Endodermal cell (in vitro differentiated cells): ENCODE measurements around the gene SLC51A. TPM values are rescaled to one million over a fixed set of nuclear protein-coding genes. Genes with fewer than 3 reads are reported as not detected.
"Not testable (repeated sequence)": the region's sequence is repeated elsewhere in the genome, so short reads cannot be mapped to it uniquely, and the experiment has no call there.

ENCODE experiments used
- DNase-seq: peaks from one replicate; pipeline ENCODE4 v3.0.0-alpha.2; 2017
- H3K27ac ChIP-seq: 2 replicates; pipeline ENCODE4 v1.5.1; 2013; ENCODE audit warnings: mild to moderate bottlenecking, low read depth, low read length, moderate library complexity
- H3K27me3 ChIP-seq: 2 replicates; pipeline ENCODE4 v1.6.1; 2013; ENCODE audit warnings: mild to moderate bottlenecking, low read length, moderate library complexity; ENCODE audit not compliant: insufficient read depth, control insufficient read depth, poor library complexity, severe bottlenecking
- H3K36me3 ChIP-seq: 2 replicates; pipeline ENCODE4 v1.7.0; 2013; ENCODE audit warnings: mild to moderate bottlenecking, low read length, moderate library complexity; ENCODE audit not compliant: control insufficient read depth, insufficient read depth
- H3K4me1 ChIP-seq: one replicate; pipeline ENCODE4 v1.7.0; 2013; ENCODE audit warnings: low read length; ENCODE audit not compliant: control insufficient read depth, insufficient read depth
- H3K4me3 ChIP-seq: 2 replicates; pipeline ENCODE4 v1.5.1; 2013; ENCODE audit warnings: mild to moderate bottlenecking, low read length, moderate library complexity
- H3K9ac ChIP-seq: 2 replicates; pipeline ENCODE4 v1.6.1; 2013; ENCODE audit warnings: mild to moderate bottlenecking, low read length, moderate library complexity; ENCODE audit not compliant: poor library complexity, severe bottlenecking; ENCODE audit errors: extremely low read depth
- H3K9me3 ChIP-seq: 2 replicates; pipeline ENCODE4 v1.6.1; 2013; ENCODE audit warnings: mild to moderate bottlenecking, low read length, moderate library complexity; ENCODE audit not compliant: control insufficient read depth
- H3K27ac Mint-ChIP-seq: 2 replicates; pipeline ENCODE4 v1.8.0; 2020; ENCODE audit warnings: mixed read lengths
- H3K27me3 Mint-ChIP-seq: 2 replicates; pipeline ENCODE4 v1.8.0; 2021; ENCODE audit warnings: mild to moderate bottlenecking, mixed read lengths; ENCODE audit not compliant: insufficient read depth
- H3K36me3 Mint-ChIP-seq: 2 replicates; pipeline ENCODE4 v1.8.0; 2020; ENCODE audit warnings: low read depth, mixed read lengths
- H3K4me1 Mint-ChIP-seq: 2 replicates; pipeline ENCODE4 v1.8.0; 2020; ENCODE audit warnings: mixed read lengths
- H3K4me3 Mint-ChIP-seq: 2 replicates; pipeline ENCODE4 v1.8.0; 2020; ENCODE audit warnings: mild to moderate bottlenecking, moderate library complexity, mixed read lengths
- H3K9me3 Mint-ChIP-seq: 2 replicates; pipeline ENCODE4 v1.8.0; 2020; ENCODE audit warnings: mild to moderate bottlenecking, mixed read lengths
- WGBS, 2 experiments: methylation state at CpG; one replicate each; pipeline versions ENCODE4 v1.1.5 to v1.1.7; 2013; ENCODE audit warnings: missing lambda C conversion rate in 2 of 2, mixed read lengths in 1 of 2; ENCODE audit not compliant: insufficient coverage in 1 of 2, insufficient read length in 1 of 2; 5-methylcytosine and 5-hydroxymethylcytosine counted together
- total RNA-seq, 2 donors: library from RNA; stranded (reverse); fragmentation: NEBNext Ultra II Directional in 1 of 2; extraction: Animal tissue kit (Norgen Biotek cat#: 25700) in 1 of 2; gene quantifications; 2 replicates in 1 of 2; 3 replicates in 1 of 2; pipeline ENCODE4 v1.2.1, GENCODE V29; 2021
- TF ChIP-seq, protein P1 (sequence below): fragments of 200-600 bp; sonication (generic); conservative IDR thresholded peaks from 2 replicates; pipeline ENCODE4 v1.5.0; 2021; ENCODE audit warnings: antibody characterized with exemption, mild to moderate bottlenecking

The SLC51A gene
- total RNA-seq, 2 donors from 2014 or later, result 1.9 to 2.0 TPM

DNA sequence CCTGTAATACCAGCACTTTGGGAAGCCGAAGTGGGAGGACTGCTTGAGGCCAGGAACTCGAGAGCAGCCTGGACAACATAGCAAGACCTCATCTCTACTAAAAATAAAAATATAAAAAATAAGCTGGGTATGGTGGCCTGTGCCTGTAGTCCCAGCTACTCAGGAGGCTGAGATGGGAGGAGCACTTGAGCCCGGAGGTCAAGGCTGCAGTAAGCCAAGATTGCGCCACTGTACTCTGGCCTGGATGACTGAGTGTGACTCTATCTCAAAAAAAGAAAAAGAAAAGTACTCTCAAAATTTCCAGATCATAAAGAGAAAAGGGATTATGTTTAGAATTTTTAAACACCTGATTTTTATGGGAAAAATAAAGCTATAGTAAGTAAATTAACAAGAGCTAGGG, 24.1 kb downstream of the SLC51A start:
- Histone ChIP-seq H3K9ac (no peak overlapping the region), H3K27ac (no peak overlapping the region), H3K36me3 (peaks cover 64% of the 10 kb centered on the region), H3K4me1 (peaks cover 5% of the 10 kb centered on the region), H3K9me3 (peaks cover 4% of the 10 kb centered on the region), H3K27me3 (no peaks in the 10 kb centered on the region), H3K4me3 (no peak overlapping the region)
- no peaks in the 10 kb centered on the region for H3K27me3 Mint-ChIP-seq
- peaks cover 18% of the 10 kb centered on the region for H3K9me3 Mint-ChIP-seq
- 93% methylated on average over 4 of the region's 4 CpGs; no CpG with 5 or more reads in 1 of the 2 experiments for WGBS, 2 experiments
- H3K4me3 Mint-ChIP-seq, result no peak overlapping the region
- TF ChIP-seq, protein P1, sequence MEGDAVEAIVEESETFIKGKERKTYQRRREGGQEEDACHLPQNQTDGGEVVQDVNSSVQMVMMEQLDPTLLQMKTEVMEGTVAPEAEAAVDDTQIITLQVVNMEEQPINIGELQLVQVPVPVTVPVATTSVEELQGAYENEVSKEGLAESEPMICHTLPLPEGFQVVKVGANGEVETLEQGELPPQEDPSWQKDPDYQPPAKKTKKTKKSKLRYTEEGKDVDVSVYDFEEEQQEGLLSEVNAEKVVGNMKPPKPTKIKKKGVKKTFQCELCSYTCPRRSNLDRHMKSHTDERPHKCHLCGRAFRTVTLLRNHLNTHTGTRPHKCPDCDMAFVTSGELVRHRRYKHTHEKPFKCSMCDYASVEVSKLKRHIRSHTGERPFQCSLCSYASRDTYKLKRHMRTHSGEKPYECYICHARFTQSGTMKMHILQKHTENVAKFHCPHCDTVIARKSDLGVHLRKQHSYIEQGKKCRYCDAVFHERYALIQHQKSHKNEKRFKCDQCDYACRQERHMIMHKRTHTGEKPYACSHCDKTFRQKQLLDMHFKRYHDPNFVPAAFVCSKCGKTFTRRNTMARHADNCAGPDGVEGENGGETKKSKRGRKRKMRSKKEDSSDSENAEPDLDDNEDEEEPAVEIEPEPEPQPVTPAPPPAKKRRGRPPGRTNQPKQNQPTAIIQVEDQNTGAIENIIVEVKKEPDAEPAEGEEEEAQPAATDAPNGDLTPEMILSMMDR, result no peak
- peaks cover 55% of the 10 kb centered on the region for H3K36me3 Mint-ChIP-seq
- no peak for DNase-seq
- H3K4me1 Mint-ChIP-seq, result peaks cover 16% of the 10 kb centered on the region
- no peak overlapping the region for H3K27ac Mint-ChIP-seq

DNA sequence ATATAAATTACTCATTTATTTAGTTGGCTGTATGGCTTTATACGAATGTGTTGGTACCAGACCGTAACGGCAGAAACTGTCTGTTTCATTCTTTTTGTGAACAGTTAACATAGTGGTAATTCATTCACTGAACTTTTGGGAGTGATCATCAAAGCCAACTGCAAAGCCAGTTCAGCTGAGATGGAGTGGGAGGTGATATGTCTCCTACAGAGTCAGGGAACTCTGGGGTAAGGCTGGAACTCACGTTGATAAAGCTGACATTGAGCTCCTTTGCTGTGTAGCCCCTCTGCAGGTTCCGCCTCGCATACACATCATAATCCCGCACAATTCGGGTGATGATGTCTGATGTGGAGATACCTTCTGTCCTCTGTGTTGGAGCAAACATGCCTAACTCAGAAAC, 25.4 kb downstream of the SLC51A start:
- H3K27ac Mint-ChIP-seq, result no peak overlapping the region

DNA sequence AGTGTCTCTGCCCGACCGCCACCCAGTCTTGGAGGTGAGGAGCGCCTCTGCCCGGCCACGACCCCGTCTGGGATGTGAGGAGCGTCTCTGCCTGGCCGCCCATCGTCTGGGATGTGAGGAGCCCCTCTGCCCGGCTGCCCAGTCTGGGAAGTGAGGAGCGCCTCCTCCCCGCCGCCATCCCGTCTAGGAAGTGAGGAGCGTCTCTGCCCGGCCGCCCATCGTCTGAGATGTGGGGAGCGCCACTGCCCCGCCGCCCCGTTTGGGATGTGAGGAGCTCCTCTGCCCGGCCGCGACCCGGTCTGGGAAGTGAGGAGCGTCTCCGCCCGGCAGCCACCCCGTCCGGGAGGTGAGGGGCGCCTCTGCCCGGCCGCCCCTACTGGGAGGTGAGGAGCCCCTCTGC, 27.8 kb downstream of the SLC51A start:
- H3K4me1 Mint-ChIP-seq, H3K4me3 Mint-ChIP-seq, H3K9ac ChIP-seq, DNase-seq, H3K27ac ChIP-seq, H3K27me3 Mint-ChIP-seq, H3K4me3 ChIP-seq, H3K4me1 ChIP-seq, H3K27me3 ChIP-seq, H3K27ac Mint-ChIP-seq, H3K9me3 ChIP-seq: not testable (repeated sequence)
- 98 to 100% methylated on average over 4 to 34 of the region's 34 CpGs for WGBS, 2 experiments
- H3K36me3 ChIP-seq, result peaks cover 61% of the 10 kb centered on the region
- peaks cover 64% of the 10 kb centered on the region for H3K36me3 Mint-ChIP-seq
- peaks cover 19% of the 10 kb centered on the region for H3K9me3 Mint-ChIP-seq

More for the DNA sequence above, 25.4 kb downstream of the SLC51A start:
- Mint-ChIP-seq H3K4me3 (no peak overlapping the region), H3K36me3 (peaks cover 68% of the 10 kb centered on the region), H3K27me3 (no peaks in the 10 kb centered on the region), H3K9me3 (peaks cover 19% of the 10 kb centered on the region), H3K4me1 (peaks cover 16% of the 10 kb centered on the region)
- no peak for DNase-seq
- Histone ChIP-seq H3K36me3 (peaks cover 66% of the 10 kb centered on the region), H3K27ac (no peak overlapping the region), H3K9me3 (peaks cover 6% of the 10 kb centered on the region), H3K27me3 (no peaks in the 10 kb centered on the region), H3K4me1 (peaks cover 5% of the 10 kb centered on the region), H3K4me3 (no peak overlapping the region), H3K9ac (no peak overlapping the region)
- 84 to 91% methylated on average over 6 to 8 of the region's 8 CpGs for WGBS, 2 experiments
- TF ChIP-seq, protein P1, result no peak
